Omental fat pad (tissue), 4 donors: ENCODE data around the gene HAUS7. TPM values are rescaled to one million over a fixed set of nuclear protein-coding genes. Genes with fewer than 3 reads are reported as not detected.

Source experiments
- ATAC-seq: fragments of 150-250 bp; one replicate; pipeline ENCODE4 v1.9.1; 2016; ENCODE audit warnings: mild to moderate bottlenecking, moderate library complexity; ENCODE audit not compliant: low FRiP score
- DNase-seq: peaks from one replicate; pipeline ENCODE4 v3.0.0-alpha.2; 2019; ENCODE audit warnings: low spot score
- CTCF ChIP-seq, 3 donors: fragments of 450-650 bp; IDR thresholded peaks; one replicate each; pipeline ENCODE4 v1.5.1; 2016 to 2017; ENCODE audit warnings: antibody characterized with exemption in 3 of 3, mild to moderate bottlenecking in 3 of 3, moderate library complexity in 2 of 3
- total RNA-seq, 4 donors: library from RNA; depleted of rRNA; stranded (reverse); fragments of >200 nt; gene quantifications; one replicate each; pipeline ENCODE4 v1.1.0, GENCODE V29; 2016

HAUS7 gene
- total RNA-seq, 4 donors from 2014 or later, result 14.9 to 35.0 (median 23.9) TPM

GRCh38 chrX:153441981-153442380 is 28.4 kb downstream of the HAUS7 start:
- ATAC-seq, result no peak
- no peak for TF ChIP-seq CTCF (IDR thresholded peaks at IDR 0.05)

GRCh38 chrX:153441296-153441695 is 29.1 kb downstream of the HAUS7 start:
- ATAC-seq, result no peak
- DNase-seq, result no peak
- no peak for TF ChIP-seq CTCF (IDR thresholded peaks at IDR 0.05)

More at GRCh38 chrX:153441981-153442380, 28.4 kb downstream of the HAUS7 start:
- no peak for DNase-seq

- DNase-seq, result no peak
- no peak for ATAC-seq
- no peak for TF ChIP-seq CTCF (IDR thresholded peaks at IDR 0.05)
These were observed 29.7 kb downstream of the HAUS7 start for GRCh38 chrX:153440556-153441135.

DNA sequence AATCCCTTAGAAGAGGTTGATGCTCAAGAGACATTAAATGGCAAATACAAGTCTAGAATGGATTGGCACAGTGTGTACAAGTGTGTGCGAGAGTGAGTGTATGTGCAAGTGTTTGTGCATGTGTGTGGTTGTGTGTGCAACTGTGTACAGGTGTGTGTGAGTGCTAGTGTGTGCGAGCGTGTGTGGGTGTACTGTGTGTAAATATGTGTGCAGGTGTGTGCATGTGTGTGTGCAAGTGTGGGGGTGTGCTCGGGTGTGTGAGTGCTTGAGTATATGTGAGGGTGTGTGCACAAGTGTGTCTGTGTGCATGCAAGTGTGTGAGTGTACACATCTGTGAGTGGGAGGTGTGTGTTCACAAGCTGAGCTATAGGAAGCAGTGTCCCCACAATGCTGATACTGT is 30.4 kb downstream of the HAUS7 start:
- DNase-seq (no peak), ATAC-seq (no peak)

DNA sequence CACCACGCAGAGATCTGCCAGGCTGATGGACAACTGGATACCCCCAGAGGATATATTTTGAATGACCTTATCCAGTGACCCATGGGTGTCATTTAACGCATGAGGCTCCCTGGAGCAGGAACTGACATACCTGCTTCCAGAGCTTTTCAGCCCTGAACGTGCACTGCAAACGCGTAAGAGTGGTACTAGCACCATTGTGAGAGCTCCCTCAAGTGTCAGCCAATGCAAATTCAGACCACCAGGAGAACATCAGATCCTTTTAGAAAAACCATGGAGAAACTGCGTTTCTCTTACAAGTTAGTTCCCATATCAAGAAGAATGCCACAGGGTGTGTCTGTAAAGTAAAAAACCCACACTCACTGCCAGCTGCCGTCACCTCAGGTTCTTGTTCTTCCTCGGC is 31.8 kb downstream of the HAUS7 start:
- DNase-seq (no peak), ATAC-seq (no peak)
- no peak for TF ChIP-seq CTCF (IDR thresholded peaks at IDR 0.05)

More for the DNA sequence above, 30.4 kb downstream of the HAUS7 start:
- no peak for TF ChIP-seq CTCF (IDR thresholded peaks at IDR 0.05)

DNA sequence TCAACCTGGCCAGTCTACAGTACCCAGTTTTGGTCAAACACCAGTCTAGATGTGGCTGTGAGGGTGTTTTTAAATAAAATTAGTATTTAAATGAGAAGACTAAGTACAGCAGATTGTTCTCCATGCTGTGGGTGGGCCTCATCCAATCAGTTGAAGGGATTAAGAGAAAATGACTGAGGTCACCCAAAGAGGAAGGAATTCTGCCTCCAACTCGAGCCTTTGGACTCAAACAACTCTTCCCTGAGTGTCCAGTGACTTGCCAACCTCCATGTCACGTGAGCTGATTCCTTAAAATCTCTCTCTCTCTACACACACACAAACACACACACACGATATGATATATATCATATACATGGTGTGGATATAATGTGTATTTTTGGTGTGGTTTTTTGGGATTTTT is 34.5 kb downstream of the HAUS7 start:
- no peak for TF ChIP-seq CTCF (IDR thresholded peaks at IDR 0.05)
- no peak for DNase-seq
- no peak for ATAC-seq

- TF ChIP-seq CTCF (IDR thresholded peaks at IDR 0.05), result no peak
- no peak for DNase-seq
- no peak for ATAC-seq
These were observed 35.6 kb downstream of the HAUS7 start for GRCh38 chrX:153434801-153435200.
